Activated naive CD4-positive, alpha-beta T cell treated with anti-CD3 and anti-CD28 coated beads, Interleukin-2, amount 10 ng/mL, durations not matched to agents 7 days and 5 days (primary cell): ENCODE data around the gene C5.

Source experiments
- CTCF ChIA-PET: fragments of 350-600 bp; sonication (Branson Sonifier 250); formaldehyde crosslinking; loops from one replicate; lab custom pipeline; 2021; ENCODE audit warnings: antibody characterized with exemption; lab: Charles Lee
- DNase-seq: peaks from one replicate; pipeline ENCODE4 v3.0.0-alpha.2; 2020
- H3K27ac Mint-ChIP-seq: one replicate; pipeline ENCODE4 v1.8.0; 2021; ENCODE audit warnings: mild to moderate bottlenecking, moderate library complexity, mixed read lengths
- H3K27me3 Mint-ChIP-seq: one replicate; pipeline ENCODE4 v1.8.0; 2021; ENCODE audit warnings: mild to moderate bottlenecking, mixed read lengths
- H3K36me3 Mint-ChIP-seq: one replicate; pipeline ENCODE4 v1.8.0; 2021; ENCODE audit warnings: mixed read lengths
- H3K4me1 Mint-ChIP-seq: one replicate; pipeline ENCODE4 v1.8.0; 2021; ENCODE audit warnings: mixed read lengths
- H3K4me3 Mint-ChIP-seq: one replicate; pipeline ENCODE4 v1.8.0; 2021; ENCODE audit warnings: mild to moderate bottlenecking, moderate library complexity, mixed read lengths
- H3K9me3 Mint-ChIP-seq: one replicate; pipeline ENCODE4 v1.8.0; 2021; ENCODE audit warnings: mixed read lengths

C5 gene

GRCh38 chr9:120905315-120906164 lies 144.5 kb downstream of the C5 start:
- DNase-seq = no peak
- H3K4me3 Mint-ChIP-seq = no peak overlapping the region
- no peaks in the 10 kb centered on the region for H3K9me3 Mint-ChIP-seq
- CTCF ChIA-PET = interaction anchor here (0.8 to 1.7 kb wide), 3 partner anchors 12 to 31 kb away, joined by 3 to 6 read pairs (median 5); no protein-coding TSS in a partner anchor
- peaks cover 91% of the 10 kb centered on the region for H3K36me3 Mint-ChIP-seq
- H3K4me1 Mint-ChIP-seq = peaks cover 89% of the 10 kb centered on the region
- peak overlapping the region; percentile 97 for H3K27ac Mint-ChIP-seq
- no peaks in the 10 kb centered on the region for H3K27me3 Mint-ChIP-seq

- peak overlapping the region; percentile 26 for H3K4me3 Mint-ChIP-seq
- H3K9me3 Mint-ChIP-seq = no peaks in the 10 kb centered on the region
- no peaks in the 10 kb centered on the region for H3K27me3 Mint-ChIP-seq
- H3K27ac Mint-ChIP-seq = peak overlapping the region; percentile 97
- no peak for DNase-seq
- CTCF ChIA-PET = interaction anchor here (0.8 to 1.7 kb wide), 4 partner anchors 13 to 36 kb away, joined by 3 to 6 read pairs (median 3); no protein-coding TSS in a partner anchor
- H3K36me3 Mint-ChIP-seq = peaks cover 90% of the 10 kb centered on the region
- peaks cover 89% of the 10 kb centered on the region for H3K4me1 Mint-ChIP-seq
Measured at GRCh38 chr9:120904978-120905301, 145.1 kb downstream of the C5 start.

GRCh38 chr9:120904061-120904977 lies 145.8 kb downstream of the C5 start:
- no peaks in the 10 kb centered on the region for H3K27me3 Mint-ChIP-seq
- CTCF ChIA-PET = interaction anchor here (0.6 to 2.1 kb wide), 9 partner anchors 12 to 35 kb away, joined by 3 to 6 read pairs (median 3); partner anchors contain the start of gene TRAF1
- H3K4me1 Mint-ChIP-seq = peaks cover 89% of the 10 kb centered on the region
- peaks cover 87% of the 10 kb centered on the region for H3K36me3 Mint-ChIP-seq
- H3K4me3 Mint-ChIP-seq = peak overlapping the region; percentile 26
- H3K27ac Mint-ChIP-seq = peak overlapping the region; percentile 97
- H3K9me3 Mint-ChIP-seq = no peaks in the 10 kb centered on the region
- DNase-seq = peak; percentile 77

GRCh38 chr9:120902569-120903535 lies 147.2 kb downstream of the C5 start:
- Mint-ChIP-seq H3K27me3 (no peaks in the 10 kb centered on the region), H3K4me3 (peak overlapping the region; percentile 0), H3K36me3 (peaks cover 84% of the 10 kb centered on the region), H3K27ac (peak overlapping the region; percentile 97), H3K9me3 (no peaks in the 10 kb centered on the region), H3K4me1 (peaks cover 91% of the 10 kb centered on the region)
- DNase-seq = no peak
- CTCF ChIA-PET = interaction anchor here (0.9 to 2.1 kb wide), 9 partner anchors 9 to 35 kb away, joined by 3 to 6 read pairs (median 4); partner anchors contain the start of gene TRAF1
